GM10266 (cell line): ENCODE measurements around the gene ZNF638.

ENCODE experiments used
- DNase-seq: peaks from one replicate; pipeline ENCODE4 v3.0.0; 2012; ENCODE audit errors: extremely low spot score
- TF ChIP-seq, protein P1 (sequence below): IDR thresholded peaks from 2 replicates; pipeline ENCODE4 v1.5.1; 2012; ENCODE audit warnings: mild to moderate bottlenecking, low read depth; ENCODE audit not compliant: control insufficient read depth, insufficient read depth; ENCODE audit errors: missing control alignments

ZNF638 gene

DNA sequence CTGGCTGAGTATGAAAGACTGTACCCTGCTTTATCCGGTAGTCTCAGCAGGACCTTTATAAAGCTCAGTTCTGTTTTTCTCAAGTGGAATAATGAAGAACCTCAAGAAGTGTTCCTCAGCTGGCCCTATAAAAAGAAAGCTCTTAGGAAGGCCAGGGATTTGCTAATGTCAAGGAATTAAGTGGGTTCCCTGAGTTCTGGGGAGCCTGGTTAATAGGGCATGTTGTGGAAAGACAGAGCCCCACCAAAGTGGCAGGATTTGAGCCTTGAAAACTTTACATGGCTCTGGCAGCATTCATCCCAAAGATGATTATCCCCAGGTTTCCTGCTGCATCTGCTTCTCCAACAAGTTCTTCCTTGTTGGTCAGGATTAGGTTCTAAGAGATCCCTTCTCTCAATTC is 114.9 kb downstream of the ZNF638 start:
- TF ChIP-seq, protein P1, sequence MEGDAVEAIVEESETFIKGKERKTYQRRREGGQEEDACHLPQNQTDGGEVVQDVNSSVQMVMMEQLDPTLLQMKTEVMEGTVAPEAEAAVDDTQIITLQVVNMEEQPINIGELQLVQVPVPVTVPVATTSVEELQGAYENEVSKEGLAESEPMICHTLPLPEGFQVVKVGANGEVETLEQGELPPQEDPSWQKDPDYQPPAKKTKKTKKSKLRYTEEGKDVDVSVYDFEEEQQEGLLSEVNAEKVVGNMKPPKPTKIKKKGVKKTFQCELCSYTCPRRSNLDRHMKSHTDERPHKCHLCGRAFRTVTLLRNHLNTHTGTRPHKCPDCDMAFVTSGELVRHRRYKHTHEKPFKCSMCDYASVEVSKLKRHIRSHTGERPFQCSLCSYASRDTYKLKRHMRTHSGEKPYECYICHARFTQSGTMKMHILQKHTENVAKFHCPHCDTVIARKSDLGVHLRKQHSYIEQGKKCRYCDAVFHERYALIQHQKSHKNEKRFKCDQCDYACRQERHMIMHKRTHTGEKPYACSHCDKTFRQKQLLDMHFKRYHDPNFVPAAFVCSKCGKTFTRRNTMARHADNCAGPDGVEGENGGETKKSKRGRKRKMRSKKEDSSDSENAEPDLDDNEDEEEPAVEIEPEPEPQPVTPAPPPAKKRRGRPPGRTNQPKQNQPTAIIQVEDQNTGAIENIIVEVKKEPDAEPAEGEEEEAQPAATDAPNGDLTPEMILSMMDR, result no peak
- no peak for DNase-seq

DNA sequence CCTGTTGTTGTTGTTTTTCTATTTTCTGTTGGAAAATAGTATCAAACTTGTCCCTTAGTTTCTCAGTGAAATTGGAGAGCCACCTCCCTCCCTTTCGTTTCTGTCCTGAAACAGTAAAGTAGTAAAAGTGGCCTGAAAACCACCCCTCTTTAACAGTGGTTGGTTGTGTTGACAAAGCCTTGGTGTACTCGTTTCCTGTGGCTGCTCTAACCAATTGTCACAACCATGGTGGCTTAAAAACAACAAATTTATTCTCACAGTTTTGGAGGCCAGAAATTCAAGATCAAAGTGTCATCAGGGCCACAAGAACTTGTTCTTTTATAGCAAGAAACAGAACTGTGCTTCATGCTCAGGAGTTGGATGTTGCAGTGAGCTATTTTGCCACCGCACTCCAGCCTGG is 117.8 kb downstream of the ZNF638 start:
- TF ChIP-seq, protein P1, result no peak
- DNase-seq, result no peak

DNA sequence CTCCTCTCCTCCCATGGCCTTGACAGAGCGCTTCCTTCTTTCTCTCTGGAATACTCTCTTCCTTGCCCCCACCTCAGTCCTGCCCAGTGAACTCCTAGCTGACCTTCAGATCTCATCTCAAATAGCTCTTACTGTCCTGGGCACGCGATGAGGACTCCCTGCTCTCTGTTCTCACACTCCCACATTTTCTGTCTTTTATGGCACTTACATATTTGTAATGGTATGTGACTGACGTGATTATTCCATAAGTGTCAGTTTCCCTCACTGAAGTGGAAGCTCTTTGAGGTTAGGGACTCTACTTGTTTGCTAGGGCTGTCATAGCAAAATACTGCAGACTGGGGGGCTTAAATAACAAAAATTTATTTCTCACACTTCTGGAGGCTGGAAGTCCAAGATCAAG is 120.1 kb downstream of the ZNF638 start:
- TF ChIP-seq, protein P1, result no peak
- DNase-seq, result peak; percentile 8

DNA sequence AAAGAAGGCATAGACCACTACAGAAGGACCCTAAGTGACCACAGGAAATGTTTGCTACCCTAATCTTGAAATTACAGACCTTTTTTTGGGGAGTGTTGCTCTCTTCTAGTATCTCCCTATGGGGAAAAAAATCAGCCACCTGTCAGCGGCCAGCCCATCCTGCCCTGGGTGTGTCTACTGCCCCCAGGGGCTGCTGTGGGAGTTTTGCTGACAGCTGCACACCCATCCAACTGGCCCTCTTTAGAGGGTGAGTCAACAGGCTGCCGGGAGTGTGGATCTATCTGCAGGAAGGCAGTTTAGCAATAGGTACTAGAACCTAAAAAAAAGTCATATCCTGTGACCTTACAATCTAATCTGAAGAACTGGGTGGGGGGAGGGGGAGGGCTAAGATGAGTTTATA is 121.0 kb downstream of the ZNF638 start:
- DNase-seq, result peak; percentile 9
- TF ChIP-seq, protein P1, result no peak

DNA sequence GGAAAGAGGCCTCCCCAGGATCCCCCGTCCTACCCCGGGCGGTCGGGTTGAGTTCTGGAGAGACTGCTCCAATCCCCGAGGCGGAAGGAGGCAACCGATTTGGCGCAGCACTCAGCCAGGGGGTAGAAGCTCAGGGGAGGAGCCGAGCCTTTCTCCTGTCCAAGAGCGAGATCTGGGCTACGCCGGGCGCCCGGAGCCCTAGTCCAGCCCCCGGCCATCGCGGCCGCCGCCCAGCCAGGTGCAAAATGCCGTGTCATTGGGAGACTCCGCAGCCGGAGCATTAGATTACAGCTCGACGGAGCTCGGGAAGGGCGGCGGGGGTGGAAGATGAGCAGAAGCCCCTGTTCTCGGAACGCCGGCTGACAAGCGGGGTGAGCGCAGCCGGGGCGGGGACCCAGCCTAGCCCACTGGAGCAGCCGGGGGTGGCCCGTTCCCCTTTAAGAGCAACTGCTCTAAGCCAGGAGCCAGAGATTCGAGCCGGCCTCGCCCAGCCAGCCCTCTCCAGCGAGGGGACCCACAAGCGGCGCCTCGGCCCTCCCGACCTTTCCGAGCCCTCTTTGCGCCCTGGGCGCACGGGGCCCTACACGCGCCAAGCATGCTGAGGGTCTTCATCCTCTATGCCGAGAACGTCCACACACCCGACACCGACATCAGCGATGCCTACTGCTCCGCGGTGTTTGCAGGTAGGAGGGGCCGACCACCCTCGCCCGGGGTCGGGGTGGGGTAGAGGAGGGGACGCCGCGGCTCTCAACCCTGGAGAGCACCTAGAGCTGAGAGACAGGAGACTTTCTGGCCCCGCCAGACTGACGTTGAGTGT is 122.0 kb downstream of the ZNF638 start, which contains the start of gene DYSF:
TSS of gene DYSF (plus strand) at position 158 of the 817 bp plus-strand sequence.
- no peak for DNase-seq

DNA sequence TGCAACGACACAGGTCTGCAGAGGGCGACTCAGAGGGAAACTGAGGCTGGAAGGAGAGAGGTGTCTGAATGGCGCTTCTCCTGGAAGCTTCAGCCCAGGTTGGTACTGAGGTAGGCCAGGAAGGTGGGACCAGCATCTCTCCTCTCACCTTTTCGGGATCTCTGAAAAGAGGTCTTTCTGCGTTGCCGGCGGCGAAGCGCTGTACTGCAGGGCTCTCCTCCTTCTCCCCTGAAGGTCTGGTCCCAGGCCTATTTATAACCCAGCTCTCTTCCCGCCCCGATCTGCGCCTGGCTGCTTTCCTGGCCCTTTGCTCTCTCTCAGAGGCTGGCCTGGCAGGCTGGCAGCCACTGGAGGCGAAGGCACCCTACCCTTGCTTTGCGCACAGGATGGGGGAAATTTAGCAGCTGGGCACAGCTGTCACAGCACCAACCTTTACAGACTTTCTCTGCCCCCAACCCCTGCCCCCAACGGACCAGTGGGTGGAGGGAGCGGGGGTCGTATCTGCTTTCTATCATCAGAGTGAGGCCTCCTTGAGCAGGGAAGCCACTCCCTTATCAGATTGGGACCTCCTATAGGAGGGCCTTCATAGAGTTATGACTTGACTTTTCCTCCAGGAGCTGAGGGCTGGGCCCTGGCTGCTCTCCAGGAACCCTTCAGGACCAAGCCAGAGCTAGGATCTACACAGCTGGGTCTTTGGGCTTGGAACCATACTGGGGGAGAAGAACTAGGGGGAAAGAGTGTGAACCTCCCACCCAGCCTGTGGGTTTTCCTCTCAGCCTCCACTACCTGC is 122.8 kb downstream of the ZNF638 start:
- TF ChIP-seq, protein P1, result no peak
- no peak for DNase-seq

More for the DNA sequence above, 122.0 kb downstream of the ZNF638 start, which contains the start of gene DYSF:
- TF ChIP-seq, protein P1, result no peak
